Ovary (tissue), 9 donors: Measurements from ENCODE around the gene MAN1A1. TPM values are rescaled to one million over a fixed set of nuclear protein-coding genes. Genes with fewer than 3 reads are reported as not detected.

Source experiments
- DNase-seq, 5 donors: peaks; one replicate each; pipeline ENCODE4 v3.0.0-alpha.2; 2019 to 2020
- H3K27ac ChIP-seq, 2 donors: fragments of 200-600 bp; one replicate each; pipeline versions ENCODE4 v1.5.1 to v1.8.0; 2019 to 2022
- H3K27me3 ChIP-seq: fragments of 200-600 bp; one replicate; pipeline ENCODE4 v1.8.0; 2022
- H3K36me3 ChIP-seq: fragments of 200-600 bp; sonication (generic); one replicate; pipeline ENCODE4 v1.5.1; 2019
- H3K4me1 ChIP-seq: one replicate; pipeline ENCODE4 v1.8.1; 2013; ENCODE audit warnings: mild to moderate bottlenecking, moderate library complexity; ENCODE audit not compliant: insufficient read depth
- H3K4me3 ChIP-seq: fragments of 200-600 bp; sonication (generic); one replicate; pipeline ENCODE4 v1.5.1; 2017
- H3K9me3 ChIP-seq, 2 donors: fragments of 200-600 bp in 1 of 2; sonication (generic) in 1 of 2; one replicate each; pipeline versions ENCODE4 v1.5.1 to v1.8.1; 2013 to 2019; ENCODE audit warnings: mild to moderate bottlenecking in 1 of 2, moderate library complexity in 1 of 2
- EP300 ChIP-seq: sonication (generic); formaldehyde crosslinking; IDR thresholded peaks from one replicate; pipeline ENCODE4 v1.6.1; 2017; ENCODE audit warnings: antibody characterized with exemption
- POLR2A ChIP-seq: fragments of 450-650 bp; IDR thresholded peaks from one replicate; pipeline ENCODE4 v1.6.1; 2017; ENCODE audit warnings: antibody characterized with exemption, mild to moderate bottlenecking, moderate library complexity
- WGBS, 3 donors: extraction: QIAGEN DNeasy Blood & Tissue Kit in 1 of 3; methylation state at CpG; one replicate each; pipeline versions ENCODE4 v1.1.5 to v1.1.7; 2013 to 2017; 5-methylcytosine and 5-hydroxymethylcytosine counted together
- intact Hi-C, 4 donors: fragments of 100-400 bp; cut with DNase I; formaldehyde crosslinking; loops; one replicate each; pipeline versions ENCODE4 v1.11.0 to v1.15.1; 2022 to 2023
- polyA plus RNA-seq, 2 donors: library from polyadenylated mRNA; stranded (reverse); fragments of 200-250 nt in 1 of 2; fragments of 350-450 nt in 1 of 2; fragmentation: Illumina TruSeq in 1 of 2; extraction: RNeasy Lipid Tissue Mini Kit (QIAGEN cat#74804) in 1 of 2; gene quantifications; one replicate each; pipeline ENCODE4 v1.2.3, GENCODE V29; 2013 to 2014
- small RNA-seq: library from RNA; depleted of rRNA; stranded (forward); fragments of <200 nt; gene quantifications from one replicate; pipeline ENCODE3, GENCODE V24; 2016
- total RNA-seq, 7 donors: library from RNA; depleted of rRNA in 2 of 7; stranded (reverse); fragments of >200 nt in 2 of 7; fragmentation: NEBNext Ultra II Directional in 3 of 7; extraction: Animal tissue kit (Norgen Biotek cat#: 25700) in 3 of 7; gene quantifications; one replicate each; pipeline versions ENCODE4 v1.1.0 to v1.2.4, GENCODE V29; 2016 to 2023
- TF ChIP-seq, protein P1 (sequence below), 3 donors: fragments of 450-650 bp in 2 of 3; fragments of 200-600 bp in 1 of 3; IDR thresholded peaks; one replicate each; pipeline versions ENCODE4 v1.5.1 to v1.8.0; 2016 to 2022; ENCODE audit warnings: antibody characterized with exemption in 3 of 3, mild to moderate bottlenecking in 1 of 3
- donor health status: DM: no; HTN: no; CAD: no; lungs with moderate emphysema.
- donor health status: DM: no; HTN: no; CAD: no.
- donor health status: Bipolar disorder and iron deficiency.
- donor health status: DM: yes; HTN: yes; CAD: no.
- donor health status: DM: no; HTN: no; CAD: no.
- donor health status: DM: yes; HTN: yes; CAD: no.

Gene MAN1A1
- total and polyA plus RNA-seq, 9 donors = 22.1 to 49.6 (median 31.8) TPM

DNA sequence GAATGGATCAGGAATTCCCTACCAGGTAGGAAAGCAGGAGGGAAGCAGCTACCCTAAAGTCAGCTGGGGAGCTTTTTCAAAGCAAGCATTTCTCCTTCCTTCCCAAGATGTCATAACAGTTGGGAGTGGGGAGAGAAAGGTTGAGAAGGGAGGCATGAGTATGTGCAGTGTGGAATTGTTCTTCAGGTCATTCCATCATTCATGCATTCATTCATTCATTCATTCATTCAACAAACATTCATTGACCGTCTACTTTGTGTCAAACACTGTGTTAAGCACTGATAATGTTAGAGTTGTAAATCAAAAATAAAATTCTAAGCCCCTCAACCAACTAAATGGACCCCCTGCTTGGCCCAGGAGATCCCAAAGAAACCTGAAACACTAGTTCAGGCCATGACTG lies 221.9 kb downstream of the MAN1A1 start:
- intact Hi-C loops = no loop called here
- DNase-seq = no peak
- H3K36me3 ChIP-seq = no peaks in the 10 kb centered on the region
- no peaks in the 10 kb centered on the region for H3K4me1 ChIP-seq
- H3K4me3 ChIP-seq = no peak overlapping the region
- no peaks in the 10 kb centered on the region for H3K9me3 ChIP-seq
- no peak overlapping the region for H3K27ac ChIP-seq
- TF ChIP-seq EP300 (no peak), POLR2A (no peak)
- TF ChIP-seq, protein P1, sequence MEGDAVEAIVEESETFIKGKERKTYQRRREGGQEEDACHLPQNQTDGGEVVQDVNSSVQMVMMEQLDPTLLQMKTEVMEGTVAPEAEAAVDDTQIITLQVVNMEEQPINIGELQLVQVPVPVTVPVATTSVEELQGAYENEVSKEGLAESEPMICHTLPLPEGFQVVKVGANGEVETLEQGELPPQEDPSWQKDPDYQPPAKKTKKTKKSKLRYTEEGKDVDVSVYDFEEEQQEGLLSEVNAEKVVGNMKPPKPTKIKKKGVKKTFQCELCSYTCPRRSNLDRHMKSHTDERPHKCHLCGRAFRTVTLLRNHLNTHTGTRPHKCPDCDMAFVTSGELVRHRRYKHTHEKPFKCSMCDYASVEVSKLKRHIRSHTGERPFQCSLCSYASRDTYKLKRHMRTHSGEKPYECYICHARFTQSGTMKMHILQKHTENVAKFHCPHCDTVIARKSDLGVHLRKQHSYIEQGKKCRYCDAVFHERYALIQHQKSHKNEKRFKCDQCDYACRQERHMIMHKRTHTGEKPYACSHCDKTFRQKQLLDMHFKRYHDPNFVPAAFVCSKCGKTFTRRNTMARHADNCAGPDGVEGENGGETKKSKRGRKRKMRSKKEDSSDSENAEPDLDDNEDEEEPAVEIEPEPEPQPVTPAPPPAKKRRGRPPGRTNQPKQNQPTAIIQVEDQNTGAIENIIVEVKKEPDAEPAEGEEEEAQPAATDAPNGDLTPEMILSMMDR (IDR thresholded peaks at IDR 0.05) = no peak
- WGBS, 3 donors = 88 to 95% (median 91%) methylated on average over 1 of the region's 1 CpG
- no peaks in the 10 kb centered on the region for H3K27me3 ChIP-seq

Small RNAs within 50 kb of the gene (small RNA-seq; reads per million reads assigned to genes)
- gene AL022722.2 (not detected), gene RNU6-194P (not detected)
